Measurements from ENCODE around the gene MRPS2. TPM values are rescaled to one million over a fixed set of nuclear protein-coding genes. Genes with fewer than 3 reads are reported as not detected.
"Not testable (repeated sequence)": the region's sequence is repeated elsewhere in the genome, so short reads cannot be mapped to it uniquely, and the experiment has no call there.

MRPS2 gene
- total RNA-seq, 1 donor from 2014 or later = 16.8 TPM

DNA sequence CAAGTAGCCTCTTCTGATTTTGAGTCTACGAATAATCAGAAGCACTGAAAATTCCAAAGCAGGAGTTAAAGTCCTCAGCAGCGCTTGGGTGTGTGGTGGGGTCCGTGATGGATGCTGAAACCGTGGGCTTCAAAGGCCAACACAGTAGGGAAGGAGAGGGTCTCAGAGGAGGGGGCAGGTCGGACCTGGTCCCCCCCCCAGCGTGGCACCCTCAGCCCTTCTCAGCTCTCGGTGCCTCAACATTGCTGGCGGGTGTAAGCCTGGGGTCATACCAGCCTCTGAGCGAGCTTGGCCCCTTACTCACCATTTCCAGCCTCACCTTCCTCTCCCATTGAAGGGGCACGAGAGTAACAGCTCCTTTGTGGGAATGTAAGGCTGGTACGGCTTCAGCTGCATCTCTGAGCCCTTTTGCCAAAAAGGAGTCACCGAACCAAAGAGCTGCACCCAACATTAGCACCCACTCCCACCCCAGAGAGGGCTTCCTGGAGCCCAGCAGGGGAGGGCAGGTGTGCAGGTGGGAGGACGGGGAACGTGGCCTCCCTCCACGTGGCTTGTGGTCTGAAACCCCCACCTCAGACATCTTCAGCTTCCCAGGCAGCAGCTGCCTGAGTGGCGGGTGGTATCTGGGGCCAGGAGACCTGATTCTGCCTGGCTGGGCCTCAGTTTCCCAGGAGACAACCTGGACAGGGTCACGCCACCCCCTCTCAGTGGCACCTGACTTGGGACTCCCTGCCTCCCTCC, 14.0 kb downstream of the MRPS2 start:
- DNase-seq (ENCODE audit: low read depth) = no peak

DNA sequence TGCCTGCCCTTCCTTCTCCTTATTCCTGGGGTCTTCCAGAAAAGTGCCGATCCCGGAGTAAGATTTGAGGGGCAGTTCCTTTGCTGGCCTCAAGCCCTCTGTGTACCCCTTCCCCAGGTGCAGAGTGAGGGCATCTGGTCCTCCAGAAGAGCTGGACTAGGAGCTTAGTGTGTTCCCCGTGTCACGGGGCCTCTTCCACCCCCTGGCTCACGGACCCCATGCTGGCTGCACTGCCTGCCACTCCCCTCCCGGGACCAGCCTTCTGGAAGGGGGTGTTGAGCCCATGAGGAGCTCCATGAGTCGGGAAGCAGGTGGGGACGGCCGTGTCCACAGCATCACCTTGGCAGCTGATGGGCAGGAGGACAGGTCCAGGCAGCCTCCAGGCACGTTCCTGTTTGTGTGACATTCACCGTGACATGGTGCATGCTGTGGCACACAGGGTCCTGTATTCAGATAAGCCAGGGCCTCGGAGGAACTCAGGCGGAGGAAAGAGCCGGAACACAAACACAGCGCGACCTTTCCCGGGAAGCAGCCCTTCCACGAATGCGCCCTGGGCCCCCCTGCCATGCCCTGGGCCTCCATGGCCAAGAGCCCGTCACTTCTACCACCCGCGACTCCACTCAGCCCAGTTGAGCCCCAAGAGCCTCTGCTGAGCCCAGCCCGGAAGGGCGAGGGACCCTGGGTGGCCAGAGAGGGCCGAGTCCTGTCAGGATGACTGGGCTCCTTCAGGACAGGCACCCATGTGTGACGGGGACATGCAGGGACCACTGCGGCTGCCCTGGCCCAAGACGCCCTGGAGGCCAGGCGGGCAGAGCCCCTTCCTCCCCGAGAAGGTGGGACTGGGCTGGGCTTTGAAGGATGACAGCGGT, 14.8 kb downstream of the MRPS2 start:
- no peak for DNase-seq (ENCODE audit: low read depth)

DNA sequence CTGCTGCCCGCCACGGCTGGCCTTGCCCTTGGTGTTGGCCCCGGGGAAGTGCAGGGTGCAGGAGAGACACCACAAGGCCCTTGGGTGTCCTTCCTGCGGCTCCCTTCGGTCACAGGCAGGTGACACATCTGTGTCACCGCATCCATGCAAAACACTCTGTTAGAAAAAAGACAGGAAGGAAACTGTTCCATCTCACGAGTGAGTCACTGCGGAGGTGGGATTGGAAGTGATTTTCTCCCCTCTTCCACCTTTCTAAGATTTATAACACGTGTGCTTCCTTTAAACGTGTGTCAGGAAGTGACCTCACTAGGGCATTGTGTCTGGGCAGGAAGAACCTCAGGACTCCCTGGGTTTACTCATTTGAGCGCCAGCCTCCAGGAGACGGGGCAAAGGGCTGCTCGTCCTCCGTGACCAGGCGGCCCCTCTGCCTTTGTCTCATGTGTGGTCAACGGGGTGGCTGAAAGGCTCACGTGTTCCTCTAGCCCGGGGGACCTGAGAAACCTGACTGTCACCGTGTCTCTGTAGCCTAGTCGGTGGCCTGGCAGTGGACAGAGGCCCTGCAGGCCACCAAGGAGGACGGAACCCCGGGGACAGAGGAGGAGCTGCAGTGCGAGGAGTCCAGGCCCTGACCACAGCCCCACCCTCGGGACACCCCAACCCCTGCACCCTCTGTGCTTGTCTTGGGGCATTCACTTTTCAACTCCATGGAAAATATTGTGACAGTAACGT, 15.8 kb downstream of the MRPS2 start:
- DNase-seq (ENCODE audit: low read depth) = no peak

DNA sequence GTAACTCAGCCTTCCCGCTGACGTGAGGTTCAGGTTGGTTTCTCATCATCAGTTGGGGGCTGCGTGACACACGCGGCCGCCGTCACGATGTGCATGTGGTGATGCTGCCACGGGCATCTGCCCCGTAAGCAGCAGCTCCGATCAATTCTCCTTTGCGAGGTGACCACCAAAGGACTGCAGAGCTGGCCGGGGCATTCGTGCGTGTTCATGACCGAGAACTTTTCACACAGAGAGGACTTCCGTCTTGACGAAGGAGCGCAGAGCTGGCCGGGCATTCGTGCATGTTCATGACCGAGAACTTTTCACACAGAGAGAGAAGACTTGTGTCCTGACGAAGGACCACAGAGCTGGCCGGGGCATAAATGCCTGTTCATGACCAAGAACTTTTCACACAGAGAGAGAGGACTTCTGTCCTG, 16.9 kb downstream of the MRPS2 start:
- no peak for DNase-seq (ENCODE audit: low read depth)

DNA sequence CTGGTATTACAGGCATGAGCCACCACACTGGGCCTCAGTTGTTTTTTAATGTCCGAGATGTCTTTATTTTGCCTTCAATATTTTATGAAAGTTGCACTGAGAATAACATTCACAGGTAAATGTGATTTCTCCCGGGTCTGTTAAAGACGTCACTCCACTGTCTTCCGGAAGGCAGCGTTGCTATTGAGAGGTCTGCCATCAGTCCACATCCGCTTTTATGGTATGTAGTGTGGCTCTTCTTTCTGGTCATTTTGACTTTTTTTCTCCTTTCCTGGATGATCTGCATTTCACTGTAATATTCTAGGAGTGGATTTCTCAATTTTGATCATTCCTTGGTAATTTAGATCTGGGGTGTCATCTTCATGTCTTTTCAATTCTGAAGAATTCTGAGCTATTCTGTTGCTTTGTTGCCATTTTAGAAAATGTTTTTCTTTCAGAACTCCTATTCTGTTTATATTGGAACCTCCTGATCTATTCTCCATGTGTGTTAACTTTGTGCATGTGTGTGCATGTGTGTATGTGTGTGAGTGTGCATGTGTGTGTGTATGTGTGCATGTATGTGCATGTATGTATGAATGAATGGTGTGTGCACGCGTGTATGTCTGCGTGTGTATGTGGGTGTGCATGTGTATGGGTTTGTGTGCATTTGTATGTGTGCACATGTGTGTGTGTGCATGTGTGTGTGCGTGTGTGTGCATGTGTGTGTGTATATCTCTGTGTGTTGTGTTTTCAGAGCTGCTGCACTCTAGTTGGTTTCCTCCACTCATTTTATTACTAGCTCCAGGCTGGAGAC, 18.9 kb downstream of the MRPS2 start:
- DNase-seq (ENCODE audit: low read depth) = no peak

GRCh38 chr9:135520916-135521607, 20.6 kb downstream of the MRPS2 start, which contains the start of gene LCN1:
TSS of gene LCN1 (plus strand) at chr9:135521440. CDS start at chr9:135521498, 58 bp downstream.
- DNase-seq (ENCODE audit: low read depth) = no peak

GRCh38 chr9:135521608-135522095, 21.2 kb downstream of the MRPS2 start:
- no peak for DNase-seq (ENCODE audit: low read depth)

DNA sequence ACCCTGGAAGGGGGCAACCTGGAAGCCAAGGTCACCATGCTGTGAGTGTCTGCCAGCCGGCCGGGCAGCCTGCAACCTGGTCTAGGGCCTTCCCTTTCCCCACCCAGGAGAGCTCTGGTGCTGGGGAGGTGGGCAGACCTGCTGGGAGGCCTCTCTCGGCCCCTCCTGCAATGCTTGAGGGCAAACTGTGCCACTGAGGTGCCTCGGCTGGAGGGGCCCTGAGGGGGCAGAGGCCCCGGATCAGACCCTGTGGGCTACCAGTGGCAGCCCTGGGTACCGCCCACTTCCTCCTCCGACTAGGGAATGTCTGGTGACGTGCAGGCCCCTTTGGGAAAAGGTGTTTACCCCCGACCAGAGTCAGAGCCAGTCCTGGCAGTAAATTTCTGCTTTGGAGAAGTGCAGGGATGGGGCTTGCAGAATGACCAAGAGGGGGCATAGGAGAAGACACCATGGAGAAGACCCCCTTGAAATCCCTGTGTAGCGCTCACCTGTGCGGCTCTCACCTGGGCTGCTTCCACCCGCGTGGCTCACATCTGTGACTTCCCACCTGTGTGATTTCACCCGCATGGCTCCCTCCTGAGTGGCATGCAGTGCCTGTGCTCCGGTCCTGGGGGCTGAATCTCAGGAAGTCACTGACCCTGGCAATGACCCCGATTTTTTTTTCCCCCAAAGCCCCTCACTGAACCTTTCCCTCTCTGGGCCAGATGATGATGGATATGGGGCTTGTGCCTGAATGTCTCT, 21.8 kb downstream of the MRPS2 start:
- DNase-seq (ENCODE audit: low read depth) = no peak

DNA sequence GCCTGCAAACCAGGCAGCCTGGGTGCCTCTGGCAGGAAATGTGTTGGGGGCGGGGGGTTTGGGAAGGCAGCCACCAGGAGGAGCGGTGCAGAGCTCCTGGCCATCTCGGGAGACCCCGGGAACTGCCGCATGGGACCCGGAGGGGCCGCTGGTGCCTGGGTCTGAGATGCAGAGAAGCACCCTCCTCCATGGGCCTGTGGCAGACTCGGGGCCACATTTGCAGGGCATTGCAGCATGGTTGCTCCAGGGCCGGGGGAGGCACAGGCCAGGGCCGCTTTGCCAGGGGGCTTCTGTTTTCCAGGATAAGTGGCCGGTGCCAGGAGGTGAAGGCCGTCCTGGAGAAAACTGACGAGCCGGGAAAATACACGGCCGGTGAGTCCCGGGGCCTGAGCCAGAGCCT, 22.4 kb downstream of the MRPS2 start:
- DNase-seq (ENCODE audit: low read depth) = no peak

DNA sequence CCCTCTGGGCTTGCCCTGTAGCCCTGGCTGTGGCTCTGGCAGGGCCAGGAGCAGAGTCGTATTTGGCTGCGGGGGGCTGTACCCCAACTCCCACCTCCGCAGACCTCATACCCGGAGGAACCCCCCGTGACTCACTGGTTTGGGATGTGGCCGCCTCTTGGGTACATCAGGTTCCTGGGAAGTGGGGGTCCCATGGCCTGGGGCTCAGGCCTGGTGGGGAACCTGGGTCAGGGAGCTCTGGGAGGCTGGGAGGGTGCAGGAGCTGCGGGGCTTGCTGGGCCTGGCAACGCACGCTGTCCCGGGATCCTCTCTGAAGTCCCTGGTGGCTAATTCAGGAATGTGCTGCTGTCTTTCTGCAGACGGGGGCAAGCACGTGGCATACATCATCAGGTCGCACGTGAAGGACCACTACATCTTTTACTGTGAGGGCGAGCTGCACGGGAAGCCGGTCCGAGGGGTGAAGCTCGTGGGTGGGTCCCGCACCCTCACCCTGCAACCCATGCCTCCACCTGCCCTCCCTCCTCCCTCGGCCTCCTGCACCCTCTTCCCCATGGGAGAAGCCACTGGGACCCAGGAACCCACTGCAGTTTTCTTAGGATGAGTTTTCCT, 23.1 kb downstream of the MRPS2 start:
- DNase-seq (ENCODE audit: low read depth) = no peak

- DNase-seq (ENCODE audit: low read depth) = no peak
These were observed 23.8 kb downstream of the MRPS2 start for GRCh38 chr9:135524130-135524861.

- no peak for DNase-seq (ENCODE audit: low read depth)
These were observed 25.0 kb downstream of the MRPS2 start for GRCh38 chr9:135525241-135526088.

DNA sequence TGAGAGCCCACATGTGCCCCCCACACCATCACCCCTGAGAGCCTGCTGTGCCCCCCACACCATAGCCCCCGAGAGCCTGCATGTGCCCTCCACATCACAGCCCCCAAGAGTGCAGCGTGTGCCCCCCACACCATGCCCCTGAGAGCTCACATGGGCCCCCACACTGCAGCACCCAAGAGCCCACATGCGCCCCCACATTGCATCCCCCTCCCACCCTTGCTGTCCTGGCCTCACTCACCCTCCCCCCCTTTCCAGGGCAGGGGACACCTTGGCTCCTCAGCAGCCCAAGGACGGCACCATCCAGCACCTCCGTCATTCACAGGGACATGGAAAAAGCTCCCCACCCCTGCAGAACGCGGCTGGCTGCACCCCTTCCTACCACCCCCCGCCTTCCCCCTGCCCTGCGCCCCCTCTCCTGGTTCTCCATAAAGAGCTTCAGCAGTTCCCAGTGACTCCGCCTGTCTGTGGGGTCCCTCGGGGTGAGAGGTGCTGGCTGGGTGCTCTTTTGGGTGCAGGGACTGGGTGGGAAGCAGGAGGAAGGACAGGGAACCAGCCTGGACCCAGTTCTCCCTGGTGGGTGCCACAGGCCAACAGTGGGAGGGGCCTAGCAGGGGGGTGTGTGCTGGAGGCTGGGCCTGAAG, 25.7 kb downstream of the MRPS2 start:
- no peak for DNase-seq (ENCODE audit: low read depth)

DNA sequence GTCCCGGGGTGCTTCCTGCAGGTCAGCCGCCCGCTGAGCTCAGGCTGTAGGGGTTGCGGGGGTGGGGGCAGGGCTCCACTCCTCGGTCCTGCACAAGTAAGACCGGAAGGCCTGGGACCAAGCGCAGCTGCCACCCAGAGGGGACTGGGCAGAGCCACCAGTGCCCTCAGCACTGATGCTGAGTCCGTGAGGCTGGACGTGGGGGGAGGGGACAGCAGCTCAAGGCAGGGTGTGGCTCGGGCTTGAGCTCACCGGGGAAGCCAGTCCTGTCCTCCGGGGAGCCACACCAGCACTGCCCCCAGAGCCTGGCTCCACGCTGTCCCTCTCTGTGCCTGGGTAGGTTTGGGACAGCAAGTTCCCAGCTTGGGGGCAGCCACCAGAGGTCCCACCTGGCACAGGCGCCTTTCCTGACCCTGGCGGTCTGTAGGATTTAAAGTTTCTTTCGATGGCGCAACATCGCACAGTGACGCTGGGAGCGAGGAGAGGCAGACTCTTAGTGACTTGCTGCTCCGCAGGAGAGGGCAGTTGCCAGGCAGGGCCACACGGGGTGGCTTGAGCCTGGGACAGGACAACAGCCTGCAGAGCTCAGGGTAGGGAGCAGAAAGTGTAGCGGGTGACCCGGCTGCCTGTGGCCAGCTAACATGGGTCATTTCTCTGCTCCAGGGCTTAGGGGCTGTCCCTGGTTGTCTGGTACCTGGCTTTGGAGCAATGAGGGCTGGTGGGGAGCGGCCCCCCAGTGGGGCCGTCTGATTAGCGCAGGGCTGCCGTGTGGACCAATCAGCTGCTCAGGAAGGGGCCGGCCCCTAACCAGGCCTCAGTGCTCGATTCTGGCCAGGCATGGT, 26.5 kb downstream of the MRPS2 start:
- DNase-seq (ENCODE audit: low read depth) = no peak

DNA sequence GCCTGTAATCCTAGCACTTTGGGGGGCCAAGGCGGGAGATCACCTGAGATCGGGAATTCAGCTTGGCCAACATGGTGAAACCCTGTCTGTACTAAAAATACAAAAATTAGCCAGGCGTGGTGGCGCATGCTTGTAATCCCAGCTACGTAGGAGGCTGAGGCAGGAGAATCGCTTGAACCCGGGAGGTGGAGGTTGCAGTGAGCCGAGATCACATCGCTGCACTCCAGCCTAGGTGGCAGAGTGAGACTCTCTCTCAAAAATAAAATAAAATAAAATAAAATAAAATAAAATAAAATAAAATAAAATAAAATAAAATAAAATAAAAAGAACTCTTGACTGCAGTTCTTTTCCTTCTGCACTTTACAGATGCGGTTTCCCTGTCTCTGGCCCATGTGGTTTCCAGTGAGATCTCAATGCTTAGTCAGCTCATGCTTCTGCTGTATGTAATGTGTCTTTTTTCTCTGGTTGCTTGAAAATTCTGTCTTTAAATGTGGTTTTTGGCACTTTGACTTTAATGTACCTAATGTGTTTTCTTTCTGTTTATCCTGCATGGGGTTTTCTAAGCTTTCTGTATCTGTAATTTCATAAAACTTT, 28.5 kb downstream of the MRPS2 start:
- DNase-seq (ENCODE audit: low read depth) = not testable (repeated sequence)

GRCh38 chr9:135530146-135530545, 29.7 kb downstream of the MRPS2 start:
- no peak for DNase-seq (ENCODE audit: low read depth)
